GM12874 (cell line): ENCODE measurements around the gene FBXW11.

ENCODE experiments used
- CTCF ChIP-seq: IDR thresholded peaks from 2 replicates; pipeline ENCODE4 v1.5.1; 2011; ENCODE audit warnings: low read depth, mild to moderate bottlenecking, control low read depth, low read length, moderate library complexity; ENCODE audit not compliant: insufficient read depth

FBXW11 gene

GRCh38 chr5:171840066-171840465 is 166.4 kb downstream of the FBXW11 start:
- TF ChIP-seq CTCF: no peak

- no peak for TF ChIP-seq CTCF
These were observed 167.3 kb downstream of the FBXW11 start for GRCh38 chr5:171839112-171839511.

GRCh38 chr5:171838066-171838465 is 168.4 kb downstream of the FBXW11 start:
- no peak for TF ChIP-seq CTCF

GRCh38 chr5:171837522-171837921 is 168.9 kb downstream of the FBXW11 start:
- TF ChIP-seq CTCF: no peak

- TF ChIP-seq CTCF: no peak
These were observed 171.4 kb downstream of the FBXW11 start for GRCh38 chr5:171835066-171835465.

- TF ChIP-seq CTCF: no peak
These were observed 172.0 kb downstream of the FBXW11 start for GRCh38 chr5:171834461-171834860.

- no peak for TF ChIP-seq CTCF
These were observed 173.7 kb downstream of the FBXW11 start for GRCh38 chr5:171832775-171833174.

GRCh38 chr5:171830686-171831085 is 175.8 kb downstream of the FBXW11 start:
- TF ChIP-seq CTCF: no peak
